H1 (cell line): ENCODE results near the gene CAPS. TPM values are rescaled to one million over a fixed set of nuclear protein-coding genes. Genes with fewer than 3 reads are reported as not detected.

Experiments used
- CTCF ChIA-PET: fragments of 300-600 bp; sonication (Branson Sonifier 250); formaldehyde crosslinking; loops from one replicate; lab custom pipeline; 2021; ENCODE audit not compliant: partially characterized antibody; lab: Charles Lee
- POLR2A ChIA-PET: fragments of 300-600 bp; sonication (Branson Sonifier 250); formaldehyde crosslinking; loops from one replicate; lab custom pipeline; 2021; ENCODE audit warnings: inconsistent platforms; ENCODE audit not compliant: partially characterized antibody; lab: Charles Lee
- DNase-seq, 2 experiments: peaks; one replicate each; pipeline versions ENCODE4 v3.0.0 to v3.0.0-alpha.2; 2010 to 2022; ENCODE audit warnings: low spot score in 2 of 2, low read depth in 1 of 2, mixed read lengths in 1 of 2
- FAIRE-seq: peaks from 2 replicates; lab custom pipeline; 2011; peaks lifted over from hg19 to GRCh38; lab: Jason Lieb, UNC
- H2AFZ ChIP-seq: 2 replicates; pipeline ENCODE4 v1.8.1; 2012; ENCODE audit warnings: low read length, inconsistent platforms
- H2AK5ac ChIP-seq: 2 replicates; pipeline ENCODE4 v1.6.1; 2013; ENCODE audit warnings: low read depth, low read length
- H2BK120ac ChIP-seq: replicated peaks from 2 replicates; pipeline ENCODE3; 2013; ENCODE audit warnings: low read depth, low read length, inconsistent platforms
- H2BK12ac ChIP-seq: 2 replicates; pipeline ENCODE4 v1.6.1; 2013; ENCODE audit warnings: low read depth, low read length
- H2BK15ac ChIP-seq: 2 replicates; pipeline ENCODE4 v1.6.1; 2013; ENCODE audit warnings: low read length
- H2BK20ac ChIP-seq: 2 replicates; pipeline ENCODE4 v1.6.1; 2013; ENCODE audit warnings: low read length
- H2BK5ac ChIP-seq: 2 replicates; pipeline ENCODE4 v1.6.1; 2013; ENCODE audit warnings: low read depth, low read length
- H3K14ac ChIP-seq: 2 replicates; pipeline ENCODE4 v1.6.1; 2013; ENCODE audit warnings: inconsistent platforms; ENCODE audit not compliant: insufficient read length
- H3K18ac ChIP-seq: 2 replicates; pipeline ENCODE4 v1.6.1; 2013; ENCODE audit warnings: low read length; ENCODE audit errors: extremely low read depth
- H3K23ac ChIP-seq: 2 replicates; pipeline ENCODE4 v1.6.1; 2013; ENCODE audit warnings: inconsistent platforms; ENCODE audit not compliant: insufficient read length
- H3K23me2 ChIP-seq: 2 replicates; pipeline ENCODE4 v1.6.1; 2013; ENCODE audit warnings: low read depth, low read length
- H3K27ac ChIP-seq: 2 replicates; pipeline ENCODE4 v1.6.1; 2011; ENCODE audit warnings: low read depth, low read length, inconsistent platforms
- H3K27me3 ChIP-seq, 4 experiments: replicated peaks in 1 of 4; 1 replicate in 1 of 4; 2 replicates in 3 of 4; pipeline versions ENCODE4 v1.6.1 to v1.8.1; 2011 to 2013; ENCODE audit warnings: low read length in 3 of 4, mild to moderate bottlenecking in 3 of 4, inconsistent platforms in 2 of 4, mixed read lengths in 2 of 4, moderate library complexity in 1 of 4; ENCODE audit not compliant: control insufficient read depth in 3 of 4, insufficient read depth in 3 of 4; ENCODE audit errors: extremely low read depth in 1 of 4
- H3K36me3 ChIP-seq, 4 experiments: 2 replicates each; pipeline versions ENCODE4 v1.6.1 to v1.8.1; 2011 to 2013; ENCODE audit warnings: mild to moderate bottlenecking in 4 of 4, low read length in 3 of 4, moderate library complexity in 2 of 4, control low read depth in 1 of 4, inconsistent platforms in 1 of 4; ENCODE audit not compliant: insufficient read depth in 4 of 4, control insufficient read depth in 2 of 4
- H3K4ac ChIP-seq: replicated peaks from 2 replicates; pipeline ENCODE3; 2013; ENCODE audit warnings: low read length, low read depth, mixed read lengths, inconsistent platforms; ENCODE audit not compliant: insufficient read length
- H3K4me1 ChIP-seq, 4 experiments: replicated peaks in 1 of 4; 1 replicate in 1 of 4; 2 replicates in 3 of 4; pipeline versions ENCODE4 v1.6.1 to v1.8.1; 2011 to 2013; ENCODE audit warnings: low read length in 3 of 4, inconsistent platforms in 2 of 4, mixed read lengths in 1 of 4; ENCODE audit not compliant: insufficient read depth in 4 of 4, control insufficient read depth in 3 of 4
- H3K4me2 ChIP-seq, 2 experiments: 2 replicates each; pipeline versions ENCODE4 v1.6.1 to v1.8.1; 2011 to 2013; ENCODE audit warnings: low read depth in 2 of 2, low read length in 2 of 2, control low read depth in 1 of 2, inconsistent platforms in 1 of 2, mild to moderate bottlenecking in 1 of 2; ENCODE audit not compliant: insufficient read depth in 1 of 2
- H3K4me3 ChIP-seq, 4 experiments: fragments of 200-600, 300-600 bp in 1 of 4; sonication (generic), shearing (Covaris generic), sonication (Bioruptor Twin) in 1 of 4; 2 replicates each; pipeline versions ENCODE4 v1.5.1 to v1.8.1; 2011 to 2016; ENCODE audit warnings: low read length in 4 of 4, low read depth in 3 of 4, control low read depth in 2 of 4, inconsistent platforms in 2 of 4, mild to moderate bottlenecking in 2 of 4, mixed read lengths in 1 of 4, moderate library complexity in 1 of 4; ENCODE audit not compliant: insufficient read depth in 2 of 4; ENCODE audit errors: extremely low read depth in 1 of 4
- H3K56ac ChIP-seq: replicated peaks from 2 replicates; pipeline ENCODE3; 2013; ENCODE audit warnings: low read depth, mild to moderate bottlenecking, mixed read lengths, low read length, inconsistent platforms; ENCODE audit not compliant: insufficient read length
- H3K79me1 ChIP-seq: 2 replicates; pipeline ENCODE4 v1.6.1; 2013; ENCODE audit warnings: low read depth, low read length, control low read depth
- H3K79me2 ChIP-seq, 2 experiments: 2 replicates each; pipeline versions ENCODE4 v1.6.1 to v1.8.1; 2012 to 2013; ENCODE audit warnings: low read length in 2 of 2, mild to moderate bottlenecking in 2 of 2, inconsistent platforms in 1 of 2; ENCODE audit not compliant: insufficient read depth in 2 of 2, control insufficient read depth in 1 of 2
- H3K9ac ChIP-seq, 4 experiments: replicated peaks in 1 of 4; 1 replicate in 1 of 4; 2 replicates in 3 of 4; pipeline versions ENCODE4 v1.6.1 to v1.8.1; 2011 to 2013; ENCODE audit warnings: low read depth in 3 of 4, low read length in 3 of 4, control low read depth in 2 of 4, mild to moderate bottlenecking in 2 of 4, moderate library complexity in 2 of 4, inconsistent platforms in 1 of 4; ENCODE audit errors: extremely low read depth in 1 of 4
- H3K9me3 ChIP-seq, 2 experiments: 2 replicates each; pipeline versions ENCODE4 v1.6.1 to v1.8.1; 2012 to 2013; ENCODE audit warnings: mild to moderate bottlenecking in 2 of 2, moderate library complexity in 2 of 2, control low read depth in 1 of 2, inconsistent platforms in 1 of 2, low read depth in 1 of 2, low read length in 1 of 2, mixed read lengths in 1 of 2; ENCODE audit not compliant: insufficient read depth in 2 of 2
- H4K20me1 ChIP-seq, 2 experiments: replicated peaks in 1 of 2; 2 replicates each; pipeline versions ENCODE3 to v1.8.1; 2011 to 2013; ENCODE audit warnings: inconsistent platforms in 2 of 2, low read length in 2 of 2, mild to moderate bottlenecking in 1 of 2; ENCODE audit not compliant: insufficient read depth in 2 of 2, control insufficient read depth in 1 of 2
- H4K5ac ChIP-seq: 2 replicates; pipeline ENCODE4 v1.6.1; 2013; ENCODE audit warnings: low read length, low read depth, mixed read lengths, inconsistent platforms; ENCODE audit not compliant: insufficient read length
- H4K8ac ChIP-seq: 2 replicates; pipeline ENCODE4 v1.8.0; 2013; ENCODE audit warnings: mild to moderate bottlenecking, moderate library complexity, low read length, inconsistent platforms; ENCODE audit not compliant: insufficient read depth; ENCODE audit errors: extremely low read depth
- H4K91ac ChIP-seq: replicated peaks from 2 replicates; pipeline ENCODE3; 2013; ENCODE audit warnings: low read length, mixed read lengths, inconsistent platforms; ENCODE audit not compliant: insufficient read length
- CBX5 ChIP-seq: fragments of 300-800, 300-1000 bp; sonication (generic); IDR thresholded peaks from 2 replicates; pipeline ENCODE4 v1.7.1; 2016; ENCODE audit warnings: antibody characterized with exemption, low read length, low read depth
- CBX8 ChIP-seq: fragments of 300-800, 300-1000 bp; sonication (generic); IDR thresholded peaks from 2 replicates; pipeline ENCODE4 v1.7.1; 2016; ENCODE audit warnings: low read depth, low read length, borderline replicate concordance
- CEBPB ChIP-seq: IDR thresholded peaks from 2 replicates; pipeline ENCODE4 v1.6.1; 2012; ENCODE audit warnings: low read depth, low read length
- CHD1 ChIP-seq: IDR thresholded peaks from 2 replicates; pipeline ENCODE4 v1.6.1; 2012; ENCODE audit warnings: low read depth, low read length, improper control_type of control experiment
- JUN ChIP-seq: IDR thresholded peaks from 2 replicates; pipeline ENCODE4 v1.6.1; 2011; ENCODE audit warnings: low read depth, mild to moderate bottlenecking, improper control_type of control experiment, low read length
- PHF8 ChIP-seq: fragments of 200-600 bp; sonication (generic); conservative IDR thresholded peaks from 2 replicates; pipeline ENCODE4 v1.7.1; 2012; ENCODE audit warnings: low read depth, mild to moderate bottlenecking, inconsistent platforms, low read length, moderate library complexity
- RAD21 ChIP-seq, 2 experiments: IDR thresholded peaks in 1 of 2; conservative IDR thresholded peaks in 1 of 2; 2 replicates each; pipeline ENCODE4 v1.6.1; 2011; ENCODE audit warnings: low read depth in 2 of 2, low read length in 2 of 2, improper control_type of control experiment in 1 of 2, inconsistent platforms in 1 of 2, mild to moderate bottlenecking in 1 of 2, moderate library complexity in 1 of 2
- SAP30 ChIP-seq: fragments of 300-600 bp; sonication (generic); IDR thresholded peaks from 2 replicates; pipeline ENCODE4 v1.7.1; 2012; ENCODE audit warnings: low read length, moderate library complexity, mild to moderate bottlenecking, inconsistent platforms; ENCODE audit not compliant: insufficient read depth, insufficient replicate concordance
- SRF ChIP-seq: IDR thresholded peaks from 2 replicates; pipeline ENCODE4 v1.6.1; 2011; ENCODE audit warnings: mild to moderate bottlenecking, low read depth, low read length, moderate library complexity
- WGBS, 2 experiments: shearing (Covaris generic) in 1 of 2; methylation state at CpG; one replicate each; pipeline versions ENCODE4 v1.1.6 to v1.1.7; 2013 to 2015; ENCODE audit warnings: low lambda C conversion rate in 2 of 2, mixed read lengths in 2 of 2, inconsistent platforms in 1 of 2, low coverage in 1 of 2, missing lambda C conversion rate in 1 of 2; ENCODE audit not compliant: insufficient replicate concordance in 2 of 2, insufficient coverage in 1 of 2, insufficient read length in 1 of 2; ENCODE audit errors: extremely low coverage in 1 of 2, missing lambda C conversion rate in 1 of 2; 5-methylcytosine and 5-hydroxymethylcytosine counted together
- polyA plus RNA-seq, 7 experiments: library from polyadenylated mRNA; depleted of rRNA in 3 of 7; stranded (reverse) in 5 of 7; unstranded in 2 of 7; fragments of >200 nt in 5 of 7; fragments of 200-250 nt in 2 of 7; gene quantifications; 1 replicate in 5 of 7; 2 replicates in 1 of 7; 4 replicates in 1 of 7; pipeline versions ENCODE4 v1.2.1 to v1.2.3, GENCODE V29; 2011 to 2013; ENCODE audit warnings: missing spikeins in 2 of 7, mixed read lengths in 2 of 7
- total RNA-seq: library from RNA; stranded (reverse); fragmentation: NEBNext Ultra II Directional; extraction: Animal tissue kit (Norgen Biotek cat#: 25700); gene quantifications from 2 replicates; pipeline ENCODE4 v1.2.1, GENCODE V29; 2021
- TF ChIP-seq, protein P1 (sequence below): IDR thresholded peaks from 2 replicates; pipeline ENCODE4 v1.6.1; 2011; ENCODE audit warnings: low read length, improper control_type of control experiment

CAPS gene
- total and polyA plus RNA-seq, 2 of the 8 experiments (the other 6 are each of a cell fraction or from before 2014, with no cell fraction given), result 2.1 to 2.4 TPM

DNA sequence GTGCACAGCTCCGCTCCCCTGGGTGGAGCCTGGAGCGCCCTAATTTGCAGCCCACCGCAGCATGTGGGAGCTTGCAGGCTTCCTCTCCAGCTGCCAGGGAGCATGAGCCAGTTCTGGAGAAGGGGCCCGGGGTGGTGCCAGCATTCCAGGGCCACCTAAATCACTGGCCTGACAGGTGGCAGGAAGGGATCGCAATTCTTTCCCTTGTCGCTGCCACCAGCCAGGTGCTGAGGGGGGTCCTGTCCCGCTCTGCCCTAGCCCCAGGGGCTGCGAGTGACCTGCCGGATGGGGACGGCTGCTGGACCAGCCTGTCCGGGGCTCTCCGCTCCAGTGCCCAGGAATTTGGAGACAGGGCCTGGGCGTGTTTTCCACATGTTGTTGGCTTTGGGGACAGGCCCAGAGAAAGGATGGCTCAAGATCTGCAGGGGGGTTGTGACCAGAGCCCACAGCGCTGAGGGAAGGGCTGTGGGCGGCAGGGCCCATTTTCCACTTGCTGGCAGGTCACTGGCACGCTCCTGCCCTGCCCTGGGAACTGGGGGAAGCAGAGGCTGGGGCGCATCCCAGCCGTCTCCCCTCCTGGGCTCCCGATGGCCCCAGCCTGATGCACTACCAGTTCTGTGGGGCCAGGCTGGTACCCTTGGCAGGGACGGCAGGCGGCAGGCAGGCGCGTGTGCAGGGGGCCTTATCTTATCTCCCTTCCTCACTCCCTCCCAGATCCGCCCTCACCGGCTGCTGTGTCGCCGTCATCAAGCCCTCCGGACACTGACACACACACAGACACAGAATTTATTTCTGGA is 19.9 kb upstream of the CAPS start:
- peaks cover 0 to 11% (median 4%) of the 10 kb centered on the region in 4 experiments; a peak in 5 of 7 replicates for H3K4me1 ChIP-seq
- no peak overlapping the region for H3K4me2 ChIP-seq
- H4K5ac ChIP-seq, result no peak overlapping the region
- H3K4me3 ChIP-seq, result no peak overlapping the region
- peaks cover 5 to 16% of the 10 kb centered on the region in 2 experiments for H4K20me1 ChIP-seq
- H3K56ac ChIP-seq, result no peak overlapping the region
- peak overlapping the region; percentile 25; the same call in 1 of the 2 replicates for H4K8ac ChIP-seq
- no peak overlapping the region for H3K9ac ChIP-seq
- H3K27ac ChIP-seq, result no peak overlapping the region
- no peaks in the 10 kb centered on the region for H3K9me3 ChIP-seq
- H2BK15ac ChIP-seq, result no peak overlapping the region
- ChIA-PET POLR2A (interaction anchor here (0.7 to 5.3 kb wide), 7 partner anchors 8 to 90 kb away, joined by 3 to 49 read pairs (median 4); partner anchors contain the start of genes NDUFA11, NRTN and VMAC), CTCF (interaction anchor here (0.6 to 2.7 kb wide), 4 partner anchors 66 to 1809 kb away, joined by 3 to 9 read pairs (median 6); no protein-coding TSS in a partner anchor)
- H3K27me3 ChIP-seq, result peaks cover 0 to 1% (median 0%) of the 10 kb centered on the region in 4 experiments; a peak in 3 of 7 replicates
- no peak overlapping the region for H3K18ac ChIP-seq
- H3K79me1 ChIP-seq, result peaks cover 2% of the 10 kb centered on the region; the same call in 1 of the 2 replicates
- no peak overlapping the region for H3K14ac ChIP-seq
- H3K23me2 ChIP-seq, result no peaks in the 10 kb centered on the region
- no peak for DNase-seq
- H2AFZ ChIP-seq, result no peak overlapping the region
- no peak overlapping the region for H4K91ac ChIP-seq
- no peak overlapping the region for H2BK5ac ChIP-seq
- WGBS, 2 experiments, result 88% methylated on average over 28 of the region's 28 CpGs; no CpG with 5 or more reads in 1 of the 2 experiments
- H2AK5ac ChIP-seq, result no peak overlapping the region
- H3K4ac ChIP-seq, result no peak overlapping the region
- no peak overlapping the region for H3K23ac ChIP-seq
- no peak for FAIRE-seq
- H3K36me3 ChIP-seq, result peaks cover 0 to 16% (median 8%) of the 10 kb centered on the region in 4 experiments; a peak in 5 of 8 replicates
- no peak overlapping the region for H2BK12ac ChIP-seq
- no peak overlapping the region for H2BK120ac ChIP-seq
- H2BK20ac ChIP-seq, result no peak overlapping the region
- H3K79me2 ChIP-seq, result peaks cover 0 to 5% of the 10 kb centered on the region in 2 experiments; a peak in 1 of 4 replicates
- TF ChIP-seq CEBPB, result no peak
- no peak for TF ChIP-seq SAP30
- TF ChIP-seq CBX5, result no peak
- no peak for TF ChIP-seq SRF
- TF ChIP-seq CBX8, result no peak
- TF ChIP-seq, protein P1, sequence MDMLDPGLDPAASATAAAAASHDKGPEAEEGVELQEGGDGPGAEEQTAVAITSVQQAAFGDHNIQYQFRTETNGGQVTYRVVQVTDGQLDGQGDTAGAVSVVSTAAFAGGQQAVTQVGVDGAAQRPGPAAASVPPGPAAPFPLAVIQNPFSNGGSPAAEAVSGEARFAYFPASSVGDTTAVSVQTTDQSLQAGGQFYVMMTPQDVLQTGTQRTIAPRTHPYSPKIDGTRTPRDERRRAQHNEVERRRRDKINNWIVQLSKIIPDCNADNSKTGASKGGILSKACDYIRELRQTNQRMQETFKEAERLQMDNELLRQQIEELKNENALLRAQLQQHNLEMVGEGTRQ, result no peak
- no peak for TF ChIP-seq PHF8
- no peak for TF ChIP-seq JUN
- TF ChIP-seq RAD21 (IDR thresholded peaks at IDR 0.05 in 1 of 2, conservative IDR thresholded peaks at IDR 0.05 in 1 of 2; ENCODE audit: low read depth in 2 of 2, low read length in 2 of 2), result no peak
- no peak for TF ChIP-seq CHD1
